HG02970 (cell line): ENCODE results near the gene NPIPA1.
"Not testable (repeated sequence)": the region's sequence is repeated elsewhere in the genome, so short reads cannot be mapped to it uniquely, and the experiment has no call there.

Experiments used
- ATAC-seq: cut with Tn5 transposase; IDR thresholded peaks from one replicate; pipeline ENCODE4 v1.9.1; 2021; ENCODE audit warnings: mild to moderate bottlenecking, moderate library complexity, moderate number of reproducible peaks; ENCODE audit not compliant: unreplicated experiment, low FRiP score

Gene NPIPA1

DNA sequence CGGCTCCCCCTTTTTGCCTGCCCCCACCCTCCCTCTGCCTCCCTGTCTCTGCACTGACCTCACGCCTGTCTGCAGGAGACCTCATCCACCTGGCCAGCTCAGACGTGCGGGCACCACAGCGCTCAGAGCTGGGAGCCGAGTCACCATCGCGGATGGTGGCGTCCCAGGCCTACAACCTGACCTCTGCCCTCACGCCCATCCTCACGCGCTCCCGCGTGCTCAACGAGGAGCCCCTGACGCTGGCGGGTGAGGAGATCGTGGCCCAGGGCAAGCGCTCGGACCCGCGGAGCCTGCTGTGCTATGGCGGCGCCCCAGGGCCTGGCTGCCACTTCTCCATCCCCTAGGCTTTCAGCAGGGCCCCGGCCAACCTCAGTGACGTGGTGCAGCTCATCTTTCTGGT lies 8.1 kb upstream of the NPIPA1 start:
- not testable (repeated sequence) for ATAC-seq

DNA sequence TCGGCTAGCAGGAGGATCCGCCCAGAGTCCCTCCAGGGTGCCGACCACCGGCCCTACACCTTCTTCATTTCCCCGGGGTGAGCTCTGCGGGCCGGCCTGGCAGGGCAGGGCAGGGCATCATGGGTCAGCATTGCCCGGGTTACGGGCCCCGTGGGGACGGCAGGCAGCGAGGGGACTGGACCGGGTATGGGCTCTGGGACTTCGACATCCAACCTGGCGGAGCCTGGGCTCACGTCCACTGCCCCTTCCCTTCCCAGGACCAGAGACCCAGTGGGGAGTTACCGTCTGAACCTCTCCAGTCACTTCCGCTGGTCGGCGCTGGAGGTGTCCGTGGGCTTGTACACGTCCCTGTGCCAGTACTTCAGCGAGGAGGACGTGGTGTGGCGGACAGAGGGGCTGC lies 7.0 kb upstream of the NPIPA1 start:
- not testable (repeated sequence) for ATAC-seq

DNA sequence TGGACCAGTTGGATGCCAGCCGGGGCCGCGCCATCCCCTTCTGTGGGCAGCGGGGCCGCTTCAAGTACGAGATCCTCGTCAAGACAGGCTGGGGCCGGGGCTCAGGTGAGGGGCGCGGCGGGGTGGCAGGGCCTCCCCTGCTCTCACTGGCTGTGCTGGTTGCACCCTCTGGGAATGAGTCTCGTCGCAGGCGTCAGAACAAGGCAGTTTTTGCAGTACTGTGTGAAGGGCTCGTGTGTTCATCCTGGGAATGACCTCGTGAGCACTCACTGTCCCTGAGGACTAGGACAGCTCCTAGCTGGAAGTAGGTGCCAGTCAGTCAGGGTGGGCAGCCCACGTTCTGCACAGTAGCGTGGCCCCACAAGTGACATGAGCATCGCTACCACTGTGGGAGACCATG lies 6.3 kb upstream of the NPIPA1 start:
- not testable (repeated sequence) for ATAC-seq

DNA sequence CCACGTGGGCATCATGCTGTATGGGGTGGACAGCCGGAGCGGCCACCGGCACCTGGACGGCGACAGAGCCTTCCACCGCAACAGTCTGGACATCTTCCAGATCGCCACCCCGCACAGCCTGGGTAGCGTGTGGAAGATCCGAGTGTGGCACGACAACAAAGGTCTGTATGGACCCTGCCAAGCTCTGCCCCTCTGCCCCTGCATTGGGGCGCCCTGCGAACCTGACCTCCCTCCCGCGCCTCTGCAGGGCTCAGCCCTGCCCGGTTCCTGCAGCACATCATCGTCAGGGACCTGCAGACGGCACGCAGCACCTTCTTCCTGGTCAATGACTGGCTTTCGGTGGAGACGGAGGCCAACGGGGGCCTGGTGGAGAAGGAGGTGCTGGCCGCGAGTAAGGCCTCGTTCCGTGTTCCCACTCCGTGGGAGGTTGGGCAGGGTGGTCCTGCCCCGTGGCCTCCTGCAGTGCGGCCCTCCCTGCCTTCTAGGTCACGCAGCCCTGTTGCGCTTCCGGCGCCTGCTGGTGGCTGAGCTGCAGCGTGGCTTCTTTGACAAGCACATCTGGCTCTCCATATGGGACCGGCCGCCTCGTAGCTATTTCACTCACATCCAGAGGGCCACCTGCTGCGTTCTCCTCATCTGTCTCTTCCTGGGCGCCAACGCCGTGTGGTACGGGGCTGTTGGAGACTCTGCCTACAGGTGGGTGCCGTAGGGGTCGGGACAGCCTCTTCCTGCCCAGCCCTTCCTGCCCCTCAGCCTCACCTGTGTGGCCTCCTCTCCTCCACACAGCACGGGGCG lies 4.5 kb upstream of the NPIPA1 start:
- not testable (repeated sequence) for ATAC-seq

DNA sequence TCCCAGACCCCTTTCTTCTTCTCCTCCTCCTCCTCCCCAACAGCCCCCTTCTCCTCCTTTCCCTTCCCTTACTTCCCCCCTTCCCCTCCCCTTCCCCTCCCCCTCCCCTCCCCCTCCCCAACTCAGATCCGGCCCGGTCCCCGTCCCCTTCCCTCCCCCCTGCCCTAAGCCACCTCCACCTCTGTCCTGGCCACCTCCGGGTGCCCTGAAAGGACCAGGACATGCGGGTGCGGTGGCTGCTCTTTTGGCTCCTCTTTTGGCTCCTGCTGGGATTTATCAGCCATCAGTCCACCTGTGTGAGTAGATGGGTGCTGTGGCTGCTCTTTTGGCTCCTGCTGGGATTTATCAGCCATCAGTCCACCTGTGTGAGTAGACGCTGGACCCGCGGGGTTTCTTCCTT lies 751 bp downstream of the NPIPA1 start:
- ATAC-seq = not testable (repeated sequence)

DNA sequence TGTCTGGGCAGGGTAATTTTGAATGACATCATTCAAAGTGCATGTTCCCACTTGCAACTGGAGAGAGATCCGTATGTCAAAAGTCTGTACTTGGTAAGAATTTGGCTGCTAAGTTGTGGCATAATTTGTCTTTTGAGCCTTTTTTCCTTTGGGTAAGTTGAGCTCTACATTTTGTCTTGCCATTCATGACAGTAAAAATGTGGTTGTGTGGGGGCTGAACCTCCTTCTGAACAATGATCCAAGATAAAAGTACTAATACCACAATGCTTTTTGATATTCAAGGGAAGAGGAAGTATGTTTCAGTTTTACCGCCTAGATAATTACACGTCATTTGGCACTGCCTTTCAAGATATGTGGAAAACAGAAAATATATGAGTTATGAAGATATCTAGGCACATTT lies 5.4 kb downstream of the NPIPA1 start:
- not testable (repeated sequence) for ATAC-seq

DNA sequence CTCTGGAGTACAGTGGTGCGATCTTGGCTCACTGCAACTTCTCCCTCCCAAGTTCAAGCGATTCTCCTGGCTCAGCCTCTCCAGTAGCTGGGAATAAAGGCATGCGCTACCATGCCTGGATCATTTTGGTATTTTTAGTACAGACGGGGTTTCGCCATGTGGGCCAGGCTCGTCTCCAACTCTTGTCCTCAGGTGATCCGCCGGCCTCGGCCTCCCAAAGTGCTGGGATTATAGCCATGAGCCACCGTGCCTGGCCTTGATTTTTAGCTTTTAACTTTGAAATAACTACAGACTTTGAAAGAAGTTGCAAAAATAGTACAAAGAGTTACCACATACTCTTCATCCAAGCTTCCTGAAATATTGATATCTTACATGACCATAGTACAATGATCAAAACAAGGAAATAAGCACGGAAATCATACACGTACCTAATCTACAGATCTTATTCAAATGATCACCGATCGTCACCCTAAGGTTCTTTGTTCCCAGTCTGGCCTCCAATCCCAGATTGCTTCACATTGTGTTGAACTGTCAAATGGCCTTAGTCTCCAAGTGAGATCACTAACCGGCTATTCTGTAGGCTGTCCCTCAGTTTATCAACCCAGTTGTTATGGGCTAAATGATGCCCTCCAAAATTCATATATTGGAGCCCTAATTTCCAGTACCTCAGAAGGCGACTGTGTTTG lies 18.4 kb downstream of the NPIPA1 start:
- no peak for ATAC-seq

DNA sequence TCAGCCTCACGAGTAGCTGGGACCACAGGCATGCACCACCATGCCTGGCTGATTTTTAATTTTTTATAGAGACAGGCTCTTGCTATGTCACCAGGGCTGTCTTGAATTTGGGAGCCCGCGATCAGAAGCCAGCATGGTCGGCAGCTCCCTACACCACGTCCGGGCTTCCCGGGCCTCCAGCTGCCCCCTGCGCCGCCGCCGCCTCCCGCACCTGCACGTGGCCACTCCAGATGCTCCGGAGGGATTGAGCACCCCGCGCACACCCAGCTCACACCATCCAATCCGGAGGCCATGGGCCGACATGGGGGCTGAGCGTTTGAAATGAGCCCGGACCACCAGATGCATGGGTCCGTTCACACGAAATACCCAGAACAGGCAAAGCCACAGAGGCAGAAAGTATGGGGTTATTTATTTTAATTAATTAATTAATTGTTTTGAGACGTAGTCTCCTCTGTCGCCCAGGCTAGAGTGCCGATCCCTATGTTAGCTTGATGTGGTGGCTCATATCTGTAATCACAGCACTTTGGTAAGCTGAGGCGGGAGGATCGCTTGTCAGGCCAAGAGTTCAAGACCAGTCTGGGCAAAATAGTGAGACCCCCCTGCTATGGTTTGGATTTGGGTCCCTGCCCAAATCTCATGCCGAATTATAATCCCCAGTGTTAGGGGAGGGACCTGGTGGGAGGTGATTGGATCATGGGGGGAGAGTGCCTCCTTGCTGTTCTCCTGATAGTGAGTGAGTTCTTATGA lies 20.5 kb downstream of the NPIPA1 start:
- ATAC-seq = no peak

DNA sequence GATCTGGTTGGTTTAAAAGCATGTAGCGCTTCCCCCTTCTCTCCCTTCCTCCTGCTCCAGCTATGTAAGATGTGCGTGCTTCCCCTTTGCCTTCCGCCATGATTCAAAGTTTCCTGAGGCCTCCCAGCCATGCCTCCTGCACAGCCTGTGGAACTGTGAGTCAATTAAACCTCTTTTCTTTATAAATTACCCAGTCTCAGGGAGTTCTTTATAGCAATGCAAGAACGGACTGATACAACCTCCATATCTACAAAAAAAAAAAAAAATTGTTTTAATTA lies 21.0 kb downstream of the NPIPA1 start:
- ATAC-seq = no peak

DNA sequence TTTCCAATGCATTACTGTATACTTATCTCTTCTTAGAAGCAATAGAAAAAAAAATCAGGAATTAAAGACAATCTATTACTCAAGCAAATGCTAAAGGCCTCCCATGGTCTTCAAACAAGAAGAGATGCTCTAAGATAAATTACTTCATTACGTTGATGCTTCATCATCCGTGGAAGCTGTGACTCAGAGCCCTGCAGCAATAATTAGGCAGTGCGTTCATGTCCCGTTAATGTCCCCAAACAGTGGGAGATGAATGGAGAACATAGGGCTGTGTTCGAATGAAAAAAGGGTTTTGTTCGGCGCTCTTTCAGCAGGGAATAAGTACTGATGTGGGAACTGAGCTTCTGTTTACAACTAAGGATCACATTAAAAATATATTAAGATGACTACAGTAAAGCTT lies 21.7 kb downstream of the NPIPA1 start:
- ATAC-seq = no peak

DNA sequence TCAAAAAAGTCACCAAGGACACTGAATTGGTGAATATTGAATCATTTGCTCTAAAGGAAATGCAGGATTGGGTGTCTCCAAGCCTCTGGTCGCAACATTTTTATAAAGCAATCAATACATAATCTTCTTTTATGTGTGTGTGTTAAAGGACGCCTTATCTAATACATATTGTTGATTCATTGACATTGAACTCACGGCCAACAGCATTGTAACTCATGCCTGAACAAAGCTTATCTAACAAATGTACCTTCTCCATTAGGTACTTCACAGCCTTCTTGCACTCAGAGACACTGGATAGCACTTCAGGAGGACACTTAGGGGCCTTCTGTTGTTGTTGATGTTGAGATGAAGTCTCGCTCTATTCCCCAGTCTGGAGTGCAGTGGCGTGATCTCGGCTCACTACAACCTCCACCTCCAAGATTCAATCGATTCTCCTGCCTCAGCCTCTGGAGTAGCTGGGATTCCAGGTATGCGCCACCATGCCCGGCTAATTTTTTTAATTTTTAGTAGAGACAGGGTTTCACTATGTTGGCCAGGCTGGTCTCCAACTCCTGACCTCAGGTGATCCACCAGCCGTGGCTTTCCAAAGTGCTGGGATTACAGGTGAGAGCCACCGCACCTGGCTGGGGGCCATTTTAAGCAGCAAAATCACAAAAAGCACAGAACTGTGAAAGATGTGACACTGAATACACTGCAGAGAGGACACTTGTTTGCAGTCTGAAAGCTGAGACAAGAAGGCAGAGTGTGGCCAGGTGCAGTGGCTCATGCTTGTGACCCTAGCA lies 24.4 kb downstream of the NPIPA1 start:
- no peak for ATAC-seq

DNA sequence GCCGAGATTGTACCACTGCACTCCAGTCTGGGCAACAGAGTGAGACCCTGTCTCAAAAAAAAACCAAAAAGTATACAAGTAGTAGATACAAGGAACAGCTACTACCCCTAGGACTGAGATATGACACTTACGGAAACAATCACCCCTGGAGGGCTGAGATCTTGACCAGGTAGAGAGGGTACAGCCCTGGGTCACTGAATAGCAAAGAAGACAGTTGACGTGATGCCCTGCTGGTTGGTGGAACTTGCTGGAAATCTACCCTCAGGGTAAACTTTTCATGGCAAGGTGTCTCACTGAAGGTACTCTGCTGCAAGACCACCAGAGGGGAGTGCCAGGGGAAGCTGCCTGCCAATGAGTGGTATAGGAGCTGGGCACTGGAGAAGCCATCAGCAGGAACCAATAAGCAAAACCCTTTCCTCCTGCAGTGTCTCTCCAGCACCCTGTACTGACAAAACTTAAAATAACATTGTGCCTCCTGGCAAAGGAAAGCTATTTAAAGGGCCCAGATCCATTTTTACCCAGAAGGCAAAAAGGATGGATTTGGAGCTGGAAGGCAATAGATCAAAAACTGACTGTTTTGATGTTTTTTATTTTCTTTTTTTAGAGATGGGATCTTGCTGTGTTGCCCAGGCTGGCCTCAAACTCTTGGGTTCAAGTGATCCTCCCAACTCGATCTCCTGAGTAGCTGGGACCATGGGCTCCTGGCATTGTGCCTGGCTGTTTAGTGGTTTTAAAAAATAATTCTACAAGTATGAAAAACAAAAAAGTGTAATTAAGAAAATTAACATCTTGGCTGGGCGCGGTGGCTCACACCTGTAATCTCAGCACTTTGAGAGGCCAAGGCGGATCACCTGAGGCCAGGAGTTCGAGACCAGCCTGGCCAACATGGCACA lies 26.3 kb downstream of the NPIPA1 start:
- no peak for ATAC-seq

DNA sequence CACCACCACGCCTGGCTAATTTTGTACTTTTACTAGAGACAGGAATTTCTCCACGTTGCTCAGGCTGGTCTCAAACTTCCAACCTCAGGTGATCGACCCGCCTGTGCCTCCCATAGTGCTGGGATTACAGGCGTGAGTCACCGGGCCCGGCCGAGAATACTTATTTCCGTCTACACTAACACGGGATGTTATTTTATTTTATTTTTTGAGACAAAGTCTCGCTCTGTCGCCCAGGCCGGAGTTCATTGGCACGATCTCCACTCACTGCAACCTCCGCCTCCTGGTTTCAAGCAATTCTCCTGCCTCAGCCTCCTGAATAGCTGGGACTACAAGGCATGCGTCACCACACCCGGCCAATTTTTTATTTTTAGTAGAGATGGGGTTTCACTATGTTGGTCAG lies 28.1 kb downstream of the NPIPA1 start:
- no peak for ATAC-seq

DNA sequence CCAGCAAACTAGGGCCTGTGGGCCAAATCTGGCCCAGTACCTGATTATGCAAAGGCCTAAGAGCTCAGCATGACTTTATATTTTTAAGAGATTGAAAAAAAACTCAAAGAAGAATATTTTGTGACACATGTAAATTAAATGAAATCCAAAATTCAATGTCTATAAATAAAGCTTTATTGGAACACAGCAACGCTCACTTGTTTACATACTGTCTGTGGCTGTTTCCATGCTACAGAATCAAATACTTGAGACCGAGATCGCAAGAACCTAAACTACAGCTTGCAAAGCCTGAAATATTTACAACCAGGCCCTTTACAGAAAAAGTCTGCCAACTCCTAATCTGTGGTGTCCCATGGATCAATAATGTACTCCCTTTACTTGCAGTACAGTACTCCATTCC lies 32.6 kb downstream of the NPIPA1 start:
- not testable (repeated sequence) for ATAC-seq

DNA sequence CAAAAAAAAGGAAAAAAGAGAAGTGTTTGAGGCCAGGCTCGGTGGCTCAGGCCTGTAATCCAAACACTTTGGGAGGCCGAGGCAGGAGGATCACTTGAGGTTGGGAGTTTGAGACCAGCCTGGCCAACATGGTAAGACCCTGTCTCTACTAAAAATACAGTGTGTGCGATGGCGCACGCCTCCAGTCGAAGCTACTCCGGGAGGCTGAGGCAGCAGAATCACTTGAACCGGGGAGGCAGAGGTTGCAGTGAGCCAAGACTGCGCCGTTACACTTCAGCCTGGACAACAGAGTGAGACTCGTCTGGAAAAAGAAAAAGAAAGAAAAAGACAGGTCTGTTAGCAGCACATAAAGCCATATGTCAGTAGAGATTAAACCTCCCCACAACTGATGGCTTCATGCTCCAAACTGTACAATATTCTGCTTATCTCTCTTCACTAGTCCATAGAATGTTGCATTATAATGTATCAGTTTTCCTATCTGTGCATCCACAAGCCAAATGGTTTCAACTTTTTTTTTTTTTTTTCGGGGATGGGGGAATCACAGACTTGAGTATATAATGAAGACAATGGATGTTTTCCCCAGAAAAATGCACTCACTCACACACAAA lies 34.5 kb downstream of the NPIPA1 start:
- not testable (repeated sequence) for ATAC-seq

DNA sequence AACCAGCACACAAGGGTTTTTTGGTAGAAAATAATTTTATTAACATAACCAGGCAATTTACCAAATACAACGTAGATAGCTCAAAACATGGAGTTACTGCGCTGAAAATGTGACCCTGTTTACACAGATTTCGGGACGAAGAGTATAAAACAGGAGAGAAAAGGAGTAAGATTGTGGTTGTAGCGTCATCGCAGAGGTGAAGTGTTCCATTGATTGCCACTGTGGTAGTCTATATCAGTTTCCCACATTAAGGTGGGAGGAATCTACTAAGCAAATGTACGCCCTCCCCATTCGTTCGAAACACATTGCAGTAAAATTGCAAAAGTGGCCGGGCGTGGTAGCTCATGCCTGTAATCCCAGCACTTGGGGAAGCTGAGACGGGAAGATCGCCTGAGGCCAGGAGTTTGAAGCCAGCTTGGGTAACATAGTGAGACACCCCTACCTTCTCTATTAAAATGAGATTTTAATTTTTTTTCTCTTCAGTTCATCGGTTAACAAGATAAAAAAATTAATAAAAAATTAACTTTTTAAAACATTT lies 36.6 kb downstream of the NPIPA1 start:
- ATAC-seq = not testable (repeated sequence)

DNA sequence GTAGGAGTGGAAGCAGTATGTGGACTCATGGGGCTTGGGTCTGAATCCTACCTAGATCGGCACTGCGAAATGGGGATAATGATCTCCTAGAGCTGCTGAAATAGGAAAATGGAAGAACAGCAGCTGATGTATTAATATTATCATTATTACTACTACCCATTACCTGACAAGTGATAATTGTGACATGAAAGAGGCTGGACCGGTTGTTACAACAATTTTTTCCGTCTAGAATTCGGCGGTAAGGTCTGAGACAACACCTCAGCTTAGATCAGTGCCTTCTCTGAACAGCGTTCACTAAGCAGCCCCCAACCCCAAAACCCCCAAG lies 37.0 kb downstream of the NPIPA1 start:
- not testable (repeated sequence) for ATAC-seq

DNA sequence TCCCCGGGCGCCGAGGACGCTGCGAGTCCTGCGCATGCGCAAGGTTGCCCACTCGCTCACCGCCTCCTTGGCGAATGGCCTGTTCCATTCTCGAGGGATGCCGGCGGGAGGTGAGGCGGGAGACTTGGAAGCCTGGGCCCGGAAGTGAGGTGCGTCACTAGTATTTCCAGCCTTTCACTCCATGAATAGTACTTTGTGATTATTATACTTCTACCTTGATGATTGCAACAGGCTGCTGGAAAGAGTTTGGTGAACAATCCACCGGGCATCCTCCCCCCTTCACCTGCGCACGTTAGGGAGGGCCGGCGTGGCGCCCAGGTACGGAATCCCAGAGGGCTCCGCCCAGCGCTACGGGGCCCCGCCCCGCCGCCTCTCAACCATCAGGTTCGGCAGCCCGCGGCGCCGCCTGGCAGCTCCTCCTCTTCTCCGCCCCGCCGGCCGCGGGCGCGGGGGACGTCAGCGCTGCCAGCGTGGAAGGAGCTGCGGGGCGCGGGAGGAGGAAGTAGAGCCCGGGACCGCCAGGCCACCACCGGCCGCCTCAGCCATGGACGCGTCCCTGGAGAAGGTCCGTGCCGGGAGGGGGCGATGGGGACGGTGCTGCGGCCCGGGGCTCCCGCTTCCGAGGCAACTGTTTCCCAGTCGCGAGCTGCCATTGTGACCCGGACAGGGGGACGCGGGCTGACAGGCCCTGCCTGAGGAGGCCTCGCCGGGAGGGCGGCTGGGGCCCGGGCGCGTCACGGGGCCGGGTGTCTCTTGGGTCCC lies 37.6 kb downstream of the NPIPA1 start, which contains the start of gene PDXDC1:
TSS of gene PDXDC1 (plus strand) at position 371 of the 762 bp plus-strand sequence. CDS start at position 545, 174 bp downstream.
- peak; percentile 93 for ATAC-seq
